Stimulated activated CD8-positive, alpha-beta memory T cell treated with anti-CD3 and anti-CD28 coated beads, Interleukin-4, amount 100 ng/mL, for 24 hours (primary cell): ENCODE measurements around the gene ETS1.

Experiments
- DNase-seq: peaks from one replicate; pipeline ENCODE4 v3.0.0-alpha.2; 2020; ENCODE audit warnings: low read depth

The ETS1 gene

GRCh38 chr11:128424271-128424711 lies 163.1 kb downstream of the ETS1 start:
- no peak for DNase-seq

GRCh38 chr11:128422576-128423370 lies 164.6 kb downstream of the ETS1 start:
- peak; percentile 88 for DNase-seq

- no peak for DNase-seq
These were observed 165.6 kb downstream of the ETS1 start for GRCh38 chr11:128421577-128422330.

- no peak for DNase-seq
These were observed 166.4 kb downstream of the ETS1 start for GRCh38 chr11:128420951-128421350.

- no peak for DNase-seq
These were observed 167.1 kb downstream of the ETS1 start for GRCh38 chr11:128420265-128420664.

GRCh38 chr11:128419012-128419767 lies 168.2 kb downstream of the ETS1 start:
- DNase-seq, result no peak

GRCh38 chr11:128417607-128418324 lies 169.6 kb downstream of the ETS1 start:
- no peak for DNase-seq

GRCh38 chr11:128416976-128417375 lies 170.4 kb downstream of the ETS1 start:
- no peak for DNase-seq

GRCh38 chr11:128415539-128415938 lies 171.8 kb downstream of the ETS1 start:
- DNase-seq, result no peak

GRCh38 chr11:128412847-128413791 lies 174.2 kb downstream of the ETS1 start:
- DNase-seq, result no peak

GRCh38 chr11:128411812-128412211 lies 175.5 kb downstream of the ETS1 start:
- no peak for DNase-seq

GRCh38 chr11:128411150-128411549 lies 176.2 kb downstream of the ETS1 start:
- DNase-seq, result no peak

GRCh38 chr11:128409476-128409875 lies 177.9 kb downstream of the ETS1 start:
- DNase-seq, result no peak
